Spleen (tissue), 11 donors: ENCODE results near the gene SLC16A13. TPM values are rescaled to one million over a fixed set of nuclear protein-coding genes. Genes with fewer than 3 reads are reported as not detected.

Experiments
- DNase-seq: peaks from one replicate; pipeline ENCODE4 v3.0.0-alpha.2; 2020
- H3K27ac ChIP-seq, 8 donors: fragments of 200-600 bp; sonication (generic) in 7 of 8; 1 replicate in 4 of 8; 2 replicates in 4 of 8; pipeline versions ENCODE4 v1.5.0 to v1.8.0; 2016 to 2021; ENCODE audit warnings: inconsistent platforms in 4 of 8, mild to moderate bottlenecking in 4 of 8, moderate library complexity in 1 of 8
- H3K27me3 ChIP-seq, 7 donors: fragments of 200-600 bp; sonication (generic) in 6 of 7; replicated peaks in 1 of 7; 1 replicate in 4 of 7; 2 replicates in 3 of 7; pipeline versions ENCODE4 v1.5.0 to v1.8.0; 2016 to 2021; ENCODE audit warnings: inconsistent platforms in 3 of 7, mild to moderate bottlenecking in 1 of 7
- H3K36me3 ChIP-seq, 6 donors: fragments of 200-600 bp; sonication (generic) in 5 of 6; 1 replicate in 4 of 6; 2 replicates in 2 of 6; pipeline versions ENCODE4 v1.5.0 to v1.8.0; 2016 to 2021; ENCODE audit warnings: inconsistent platforms in 2 of 6
- H3K4me1 ChIP-seq, 6 donors: fragments of 200-600 bp; sonication (generic) in 5 of 6; 1 replicate in 3 of 6; 2 replicates in 3 of 6; pipeline versions ENCODE4 v1.5.0 to v1.8.0; 2016 to 2021; ENCODE audit warnings: inconsistent platforms in 3 of 6
- H3K4me3 ChIP-seq, 8 donors: fragments of 200-600 bp; sonication (generic) in 7 of 8; 1 replicate in 4 of 8; 2 replicates in 4 of 8; pipeline versions ENCODE4 v1.5.0 to v1.8.0; 2016 to 2021; ENCODE audit warnings: inconsistent platforms in 4 of 8, mild to moderate bottlenecking in 4 of 8, moderate library complexity in 2 of 8
- H3K9me3 ChIP-seq, 8 donors: fragments of 200-600 bp; sonication (generic) in 7 of 8; 1 replicate in 4 of 8; 2 replicates in 4 of 8; pipeline versions ENCODE4 v1.5.0 to v1.8.0; 2016 to 2021; ENCODE audit warnings: inconsistent platforms in 4 of 8
- CTCF ChIP-seq, 11 experiments: fragments of 200-600 bp in 7 of 11; fragments of 450-650 bp in 4 of 11; sonication (generic) in 4 of 11; IDR thresholded peaks in 8 of 11; conservative IDR thresholded peaks in 3 of 11; 1 replicate in 7 of 11; 2 replicates in 4 of 11; pipeline versions ENCODE4 v1.4.0 to v1.8.0; 2016 to 2021; ENCODE audit warnings: antibody characterized with exemption in 11 of 11, inconsistent platforms in 4 of 11, mild to moderate bottlenecking in 1 of 11
- POLR2A ChIP-seq, 3 donors: fragments of 450-650 bp; IDR thresholded peaks; one replicate each; pipeline ENCODE4 v1.5.1; 2017; ENCODE audit warnings: antibody characterized with exemption in 3 of 3, mild to moderate bottlenecking in 1 of 3
- POLR2AphosphoS5 ChIP-seq, 3 donors: sonication (generic); formaldehyde crosslinking; IDR thresholded peaks; one replicate each; pipeline ENCODE4 v1.5.1; 2017; ENCODE audit warnings: antibody characterized with exemption in 3 of 3
- WGBS, 5 donors: extraction: QIAGEN DNeasy Blood & Tissue Kit in 3 of 5; methylation state at CpG; one replicate each; pipeline versions ENCODE4 v1.1.5 to v1.1.7; 2013 to 2018; 5-methylcytosine and 5-hydroxymethylcytosine counted together
- intact Hi-C: fragments of 100-400 bp; cut with DNase I; formaldehyde crosslinking; loops from one replicate; pipeline ENCODE4 v1.15.0; 2023; ENCODE audit warnings: low total_unique reads
- polyA plus RNA-seq, 3 donors: library from polyadenylated mRNA; stranded (reverse); fragments of 200-250 nt; gene quantifications; one replicate each; pipeline ENCODE4 v1.2.1, GENCODE V29; 2013
- total RNA-seq, 7 donors: library from RNA; depleted of rRNA in 3 of 7; stranded (reverse); fragments of >200 nt in 3 of 7; fragmentation: NEBNext Ultra II Directional in 4 of 7; extraction: Animal tissue kit (Norgen Biotek cat#: 25700) in 4 of 7; gene quantifications; one replicate each; pipeline versions ENCODE4 v1.1.0 to v1.2.1, GENCODE V29; 2016 to 2021
- donor health status: healthy with polysubstance abuse.
- donor health status: DM: no; HTN: no; CAD: no; lungs with moderate emphysema.
- donor health status: DM: no; HTN: no; CAD: no.
- donor health status: Bipolar disorder and iron deficiency.
- donor health status: healthy.
- donor health status: DM: no; HTN: no; CAD: no.
- donor health status: DM: yes; HTN: yes; CAD: no.

SLC16A13 gene
- total and polyA plus RNA-seq, 10 donors, result 1.7 to 15.3 (median 6.1) TPM

- intact Hi-C loops, result no loop called here
- no peaks in the 10 kb centered on the region for H3K9me3 ChIP-seq
- H3K36me3 ChIP-seq, result peaks cover 0 to 4% (median 0%) of the 10 kb centered on the region in 6 donors
- H3K4me3 ChIP-seq, result peak overlapping the region; percentile 26 to 89 (median 66)
- no peak for DNase-seq
- TF ChIP-seq POLR2AphosphoS5 (IDR thresholded peaks at IDR 0.05), result no peak
- TF ChIP-seq CTCF (IDR thresholded peaks at IDR 0.05 in 8 of 11, conservative IDR thresholded peaks at IDR 0.05 in 3 of 11), result peak in 1 of 11 experiments; percentile 17
- peaks cover 12 to 82% (median 42%) of the 10 kb centered on the region in 6 donors for H3K4me1 ChIP-seq
- WGBS, 5 donors, result 3 to 6% (median 4%) methylated on average over 7 of the region's 7 CpGs
- H3K27me3 ChIP-seq, result no peaks in the 10 kb centered on the region
- peak overlapping the region; percentile 86 to 96 (median 94) for H3K27ac ChIP-seq
Measured at GRCh38 chr17:7034955-7035590, 742 bp upstream of the SLC16A13 start.

GRCh38 chr17:7038025-7038862 is 2.4 kb downstream of the SLC16A13 start:
- H3K9me3 ChIP-seq, result no peaks in the 10 kb centered on the region
- 76 to 90% (median 84%) methylated on average over 18 to 19 of the region's 19 CpGs for WGBS, 5 donors
- peak overlapping the region in 6 of 8 donors; percentile 32 to 69 (median 55) for H3K27ac ChIP-seq
- H3K27me3 ChIP-seq, result peaks cover 0 to 18% (median 13%) of the 10 kb centered on the region in 7 donors
- no peak overlapping the region for H3K4me3 ChIP-seq
- TF ChIP-seq POLR2A (IDR thresholded peaks at IDR 0.05), result no peak
- TF ChIP-seq CTCF (IDR thresholded peaks at IDR 0.05 in 8 of 11, conservative IDR thresholded peaks at IDR 0.05 in 3 of 11), result no peak
- peak in 2 of 3 donors; percentile 32 to 38 for TF ChIP-seq POLR2AphosphoS5 (IDR thresholded peaks at IDR 0.05)
- peak; percentile 77 for DNase-seq
- H3K4me1 ChIP-seq, result peaks cover 19 to 77% (median 54%) of the 10 kb centered on the region in 6 donors
- intact Hi-C loops, result no loop called here
- peaks cover 0 to 4% (median 0%) of the 10 kb centered on the region in 6 donors for H3K36me3 ChIP-seq

- no peak for TF ChIP-seq POLR2AphosphoS5 (IDR thresholded peaks at IDR 0.05)
- TF ChIP-seq CTCF (IDR thresholded peaks at IDR 0.05 in 8 of 11, conservative IDR thresholded peaks at IDR 0.05 in 3 of 11), result no peak
- TF ChIP-seq POLR2A (IDR thresholded peaks at IDR 0.05), result no peak
- 89 to 93% (median 91%) methylated on average over 5 of the region's 5 CpGs for WGBS, 5 donors
- Histone ChIP-seq H3K9me3 (no peaks in the 10 kb centered on the region), H3K27me3 (peaks cover 0 to 34% (median 24%) of the 10 kb centered on the region in 7 donors), H3K27ac (no peak overlapping the region), H3K4me1 (peaks cover 28 to 74% (median 52%) of the 10 kb centered on the region in 6 donors), H3K36me3 (peaks cover 0 to 4% (median 0%) of the 10 kb centered on the region in 6 donors), H3K4me3 (no peak overlapping the region)
- intact Hi-C loops, result loop anchor here (10.0 kb wide), 1 partner anchor 265 kb away; the partner anchor contains the start of gene EIF5A
- no peak for DNase-seq
Measured at GRCh38 chr17:7039832-7040231, 4.0 kb downstream of the SLC16A13 start.
